Neuron (in vitro differentiated cells): ENCODE data around the gene USP30.

Experiments
- H2AFZ ChIP-seq: one replicate; pipeline ENCODE4 v1.6.1; 2013; ENCODE audit warnings: low read depth, mild to moderate bottlenecking, inconsistent platforms, low read length, moderate library complexity
- H3K27me3 ChIP-seq: one replicate; pipeline ENCODE4 v1.6.1; 2013; ENCODE audit warnings: low read length; ENCODE audit not compliant: insufficient read depth
- H3K36me3 ChIP-seq: one replicate; pipeline ENCODE4 v1.6.1; 2013; ENCODE audit warnings: low read length; ENCODE audit not compliant: insufficient read depth
- H3K4me1 ChIP-seq: one replicate; pipeline ENCODE4 v1.6.1; 2013; ENCODE audit warnings: low read length; ENCODE audit not compliant: insufficient read depth
- H3K4me3 ChIP-seq: 2 replicates; pipeline ENCODE4 v1.5.1; 2013; ENCODE audit warnings: mild to moderate bottlenecking, low read length, moderate library complexity
- H3K9me3 ChIP-seq: one replicate; pipeline ENCODE4 v1.6.1; 2013; ENCODE audit warnings: low read length

USP30 gene

GRCh38 chr12:109113661-109114321 is 61.4 kb downstream of the USP30 start:
- Histone ChIP-seq H3K4me3 (no peak overlapping the region), H3K36me3 (peaks cover 13% of the 10 kb centered on the region), H2AFZ (no peak overlapping the region), H3K4me1 (peaks cover 27% of the 10 kb centered on the region), H3K9me3 (no peaks in the 10 kb centered on the region), H3K27me3 (no peaks in the 10 kb centered on the region)

- H2AFZ ChIP-seq = no peak overlapping the region
- H3K9me3 ChIP-seq = no peaks in the 10 kb centered on the region
- H3K4me1 ChIP-seq = peaks cover 27% of the 10 kb centered on the region
- no peak overlapping the region for H3K4me3 ChIP-seq
- H3K36me3 ChIP-seq = peaks cover 8% of the 10 kb centered on the region
- no peaks in the 10 kb centered on the region for H3K27me3 ChIP-seq
Observed at GRCh38 chr12:109114644-109115043, 62.3 kb downstream of the USP30 start.

- Histone ChIP-seq H3K27me3 (no peaks in the 10 kb centered on the region), H2AFZ (no peak overlapping the region), H3K4me3 (no peak overlapping the region), H3K9me3 (no peaks in the 10 kb centered on the region), H3K36me3 (peaks cover under 1% of the 10 kb centered on the region), H3K4me1 (peaks cover 19% of the 10 kb centered on the region)
Observed at GRCh38 chr12:109115404-109115757, 63.0 kb downstream of the USP30 start.

GRCh38 chr12:109115758-109116610 is 63.6 kb downstream of the USP30 start, which contains the start of gene ACACB:
Gene ACACB (plus strand): TSS chr12:109116587. CDS start chr12:109139406, 22,819 bp downstream.
- H3K4me1 ChIP-seq = peaks cover 13% of the 10 kb centered on the region
- H3K4me3 ChIP-seq = no peak within 1 kb of the TSS
- H2AFZ ChIP-seq = no peak within 1 kb of the TSS

GRCh38 chr12:109116611-109116949 is 64.2 kb downstream of the USP30 start:
- H2AFZ ChIP-seq = no peak overlapping the region
- H3K9me3 ChIP-seq = no peaks in the 10 kb centered on the region
- no peak overlapping the region for H3K4me3 ChIP-seq
- H3K36me3 ChIP-seq = no peaks in the 10 kb centered on the region
- H3K27me3 ChIP-seq = no peaks in the 10 kb centered on the region
- H3K4me1 ChIP-seq = peaks cover 10% of the 10 kb centered on the region

More at GRCh38 chr12:109115758-109116610, 63.6 kb downstream of the USP30 start, which contains the start of gene ACACB:
- Histone ChIP-seq H3K27me3 (no peaks in the 10 kb centered on the region), H3K36me3 (no peaks in the 10 kb centered on the region), H3K9me3 (no peaks in the 10 kb centered on the region)

- no peaks in the 10 kb centered on the region for H3K27me3 ChIP-seq
- no peaks in the 10 kb centered on the region for H3K9me3 ChIP-seq
- peaks cover 8% of the 10 kb centered on the region for H3K4me1 ChIP-seq
- no peak overlapping the region for H3K4me3 ChIP-seq
- no peak overlapping the region for H2AFZ ChIP-seq
- no peaks in the 10 kb centered on the region for H3K36me3 ChIP-seq
Observed at GRCh38 chr12:109120095-109120494, 67.7 kb downstream of the USP30 start.

- Histone ChIP-seq H3K4me3 (no peak overlapping the region), H3K4me1 (peaks cover 5% of the 10 kb centered on the region), H3K27me3 (no peaks in the 10 kb centered on the region), H3K36me3 (no peaks in the 10 kb centered on the region), H2AFZ (no peak overlapping the region), H3K9me3 (no peaks in the 10 kb centered on the region)
Observed at GRCh38 chr12:109120557-109120956, 68.2 kb downstream of the USP30 start.

- H3K9me3 ChIP-seq = no peaks in the 10 kb centered on the region
- no peaks in the 10 kb centered on the region for H3K36me3 ChIP-seq
- H3K4me3 ChIP-seq = no peak overlapping the region
- H2AFZ ChIP-seq = no peak overlapping the region
- no peaks in the 10 kb centered on the region for H3K27me3 ChIP-seq
- H3K4me1 ChIP-seq = no peaks in the 10 kb centered on the region
Observed at GRCh38 chr12:109121346-109121880, 69.0 kb downstream of the USP30 start.

- Histone ChIP-seq H3K4me3 (no peak overlapping the region), H3K27me3 (no peaks in the 10 kb centered on the region), H2AFZ (no peak overlapping the region), H3K36me3 (no peaks in the 10 kb centered on the region), H3K9me3 (no peaks in the 10 kb centered on the region), H3K4me1 (no peaks in the 10 kb centered on the region)
Observed at GRCh38 chr12:109124878-109125648, 72.7 kb downstream of the USP30 start.

- no peak overlapping the region for H3K4me3 ChIP-seq
- H3K9me3 ChIP-seq = no peaks in the 10 kb centered on the region
- H3K27me3 ChIP-seq = peaks cover under 1% of the 10 kb centered on the region
- H3K36me3 ChIP-seq = no peaks in the 10 kb centered on the region
- H3K4me1 ChIP-seq = no peaks in the 10 kb centered on the region
- no peak overlapping the region for H2AFZ ChIP-seq
Observed at GRCh38 chr12:109125791-109126190, 73.4 kb downstream of the USP30 start.

- Histone ChIP-seq H3K9me3 (no peaks in the 10 kb centered on the region), H3K4me3 (no peak overlapping the region), H3K36me3 (no peaks in the 10 kb centered on the region), H3K27me3 (peaks cover 8% of the 10 kb centered on the region), H3K4me1 (no peaks in the 10 kb centered on the region), H2AFZ (no peak overlapping the region)
Observed at GRCh38 chr12:109126784-109127183, 74.4 kb downstream of the USP30 start.

- Histone ChIP-seq H3K4me3 (no peak overlapping the region), H3K9me3 (no peaks in the 10 kb centered on the region), H2AFZ (no peak overlapping the region), H3K36me3 (no peaks in the 10 kb centered on the region), H3K4me1 (no peaks in the 10 kb centered on the region), H3K27me3 (peaks cover 8% of the 10 kb centered on the region)
Observed at GRCh38 chr12:109127533-109128242, 75.3 kb downstream of the USP30 start.
